AG10803 (cell line): ENCODE results near the gene C10orf95.

Experiments
- DNase-seq: peaks from one replicate; pipeline ENCODE4 v3.0.0; 2010; ENCODE audit warnings: low read depth
- H3K4me3 ChIP-seq: 2 replicates; pipeline ENCODE4 v1.5.1; 2011; ENCODE audit warnings: mild to moderate bottlenecking, low read length, control low read depth
- TF ChIP-seq, protein P1 (sequence below): conservative IDR thresholded peaks from 2 replicates; pipeline ENCODE4 v1.5.1; 2011; ENCODE audit warnings: mild to moderate bottlenecking, low read length, control low read depth, inconsistent platforms

The C10orf95 gene

GRCh38 chr10:102424916-102425315, 26.4 kb downstream of the C10orf95 start:
- no peak overlapping the region for H3K4me3 ChIP-seq
- DNase-seq, result no peak
- TF ChIP-seq, protein P1, sequence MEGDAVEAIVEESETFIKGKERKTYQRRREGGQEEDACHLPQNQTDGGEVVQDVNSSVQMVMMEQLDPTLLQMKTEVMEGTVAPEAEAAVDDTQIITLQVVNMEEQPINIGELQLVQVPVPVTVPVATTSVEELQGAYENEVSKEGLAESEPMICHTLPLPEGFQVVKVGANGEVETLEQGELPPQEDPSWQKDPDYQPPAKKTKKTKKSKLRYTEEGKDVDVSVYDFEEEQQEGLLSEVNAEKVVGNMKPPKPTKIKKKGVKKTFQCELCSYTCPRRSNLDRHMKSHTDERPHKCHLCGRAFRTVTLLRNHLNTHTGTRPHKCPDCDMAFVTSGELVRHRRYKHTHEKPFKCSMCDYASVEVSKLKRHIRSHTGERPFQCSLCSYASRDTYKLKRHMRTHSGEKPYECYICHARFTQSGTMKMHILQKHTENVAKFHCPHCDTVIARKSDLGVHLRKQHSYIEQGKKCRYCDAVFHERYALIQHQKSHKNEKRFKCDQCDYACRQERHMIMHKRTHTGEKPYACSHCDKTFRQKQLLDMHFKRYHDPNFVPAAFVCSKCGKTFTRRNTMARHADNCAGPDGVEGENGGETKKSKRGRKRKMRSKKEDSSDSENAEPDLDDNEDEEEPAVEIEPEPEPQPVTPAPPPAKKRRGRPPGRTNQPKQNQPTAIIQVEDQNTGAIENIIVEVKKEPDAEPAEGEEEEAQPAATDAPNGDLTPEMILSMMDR, result no peak

GRCh38 chr10:102424145-102424544, 27.2 kb downstream of the C10orf95 start:
- DNase-seq, result no peak
- TF ChIP-seq, protein P1, result no peak
- no peak overlapping the region for H3K4me3 ChIP-seq

GRCh38 chr10:102423372-102423968, 27.9 kb downstream of the C10orf95 start:
- TF ChIP-seq, protein P1, result no peak
- no peak overlapping the region for H3K4me3 ChIP-seq
- no peak for DNase-seq

- H3K4me3 ChIP-seq, result peak overlapping the region; percentile 89
- DNase-seq, result peak; percentile 65
- TF ChIP-seq, protein P1, result peak; percentile 73
Measured at GRCh38 chr10:102422545-102423129, 28.7 kb downstream of the C10orf95 start.

DNA sequence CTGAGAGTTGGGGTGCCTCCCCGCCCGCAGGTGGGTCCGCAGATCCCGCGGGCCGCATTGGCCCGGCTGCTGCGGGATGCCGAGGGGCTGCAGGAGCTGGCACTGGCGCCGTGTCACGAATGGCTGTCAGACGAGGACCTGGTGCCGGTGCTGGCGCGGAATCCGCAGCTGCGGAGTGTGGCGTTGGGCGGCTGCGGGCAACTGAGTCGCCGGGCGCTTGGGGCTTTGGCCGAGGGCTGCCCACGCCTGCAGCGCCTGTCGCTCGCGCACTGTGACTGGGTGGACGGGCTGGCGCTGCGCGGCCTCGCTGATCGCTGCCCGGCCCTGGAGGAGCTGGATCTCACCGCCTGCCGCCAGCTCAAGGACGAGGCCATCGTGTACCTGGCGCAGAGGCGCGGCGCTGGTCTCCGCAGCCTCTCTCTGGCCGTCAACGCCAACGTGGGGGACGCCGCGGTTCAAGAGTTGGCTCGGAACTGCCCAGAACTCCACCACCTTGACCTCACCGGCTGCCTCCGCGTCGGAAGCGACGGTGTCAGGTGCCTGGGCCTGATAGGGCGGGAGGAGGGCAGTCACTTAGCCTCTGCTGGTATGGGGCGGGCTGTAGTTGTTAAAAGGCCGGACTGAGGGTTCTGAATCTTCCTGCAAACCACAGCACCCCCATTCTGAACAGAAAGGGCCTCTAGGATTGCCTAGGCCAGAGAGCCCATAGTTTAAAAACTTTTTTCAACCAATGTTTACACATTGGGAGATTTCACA, 29.4 kb downstream of the C10orf95 start:
- TF ChIP-seq, protein P1, result no peak
- H3K4me3 ChIP-seq, result peak overlapping the region; percentile 89
- no peak for DNase-seq

GRCh38 chr10:102421507-102421756, 29.9 kb downstream of the C10orf95 start:
- TF ChIP-seq, protein P1, result no peak
- H3K4me3 ChIP-seq, result peak overlapping the region; percentile 89

More at GRCh38 chr10:102421507-102421756, 29.9 kb downstream of the C10orf95 start:
- DNase-seq, result no peak
